ENCODE data around the gene ARHGAP40. TPM values are rescaled to one million over a fixed set of nuclear protein-coding genes. Genes with fewer than 3 reads are reported as not detected.

The ARHGAP40 gene
- total and polyA plus RNA-seq, 2 of the 8 experiments (the other 6 are each of a cell fraction or from before 2014, with no cell fraction given) = 0.74 to 1.4 TPM

- H3K4me3 ChIP-seq (ENCODE audit: extremely low read depth in 1 of 4, insufficient read depth in 2 of 4, low read depth in 3 of 4, low read length in 4 of 4) = no peak overlapping the region
- H2BK120ac ChIP-seq (replicated peaks; ENCODE audit: low read depth, low read length) = no peak overlapping the region
- no peak overlapping the region; the same call in 1 of the 2 replicates for H4K8ac ChIP-seq (ENCODE audit: extremely low read depth, insufficient read depth, low read length)
- FAIRE-seq (no peak), DNase-seq (ENCODE audit: low read depth in 1 of 2, low spot score in 2 of 2) (no peak)
- ChIA-PET POLR2A (ENCODE audit: partially characterized antibody) (no interaction called here), CTCF (ENCODE audit: partially characterized antibody) (interaction anchor here (1.4 kb wide), 1 partner anchor 18 kb away, joined by 3 read pairs; no protein-coding TSS in a partner anchor)
- no peak overlapping the region for H3K4ac ChIP-seq (replicated peaks; ENCODE audit: insufficient read length, low read depth, low read length)
- no peak overlapping the region for H3K4me2 ChIP-seq (ENCODE audit: insufficient read depth in 1 of 2, low read depth in 2 of 2, low read length in 2 of 2)
- H3K9ac ChIP-seq (replicated peaks in 1 of 4; ENCODE audit: extremely low read depth in 1 of 4, low read depth in 3 of 4, low read length in 3 of 4) = no peak overlapping the region
- H4K91ac ChIP-seq (replicated peaks; ENCODE audit: insufficient read length, low read length) = no peak overlapping the region
- H3K79me1 ChIP-seq (ENCODE audit: low read depth, low read length) = no peaks in the 10 kb centered on the region
- no peak overlapping the region for H2AK5ac ChIP-seq (ENCODE audit: low read depth, low read length)
- H3K18ac ChIP-seq (ENCODE audit: extremely low read depth, low read length) = no peak overlapping the region
- peaks cover 0 to 2% of the 10 kb centered on the region in 2 experiments for H4K20me1 ChIP-seq (replicated peaks in 1 of 2; ENCODE audit: control insufficient read depth in 1 of 2, insufficient read depth in 2 of 2, low read length in 2 of 2)
- no peaks in the 10 kb centered on the region; a peak in 1 of 4 replicates for H3K79me2 ChIP-seq (ENCODE audit: control insufficient read depth in 1 of 2, insufficient read depth in 2 of 2, low read length in 2 of 2)
- H3K9me3 ChIP-seq (ENCODE audit: insufficient read depth in 2 of 2, low read depth in 1 of 2, low read length in 1 of 2) = no peaks in the 10 kb centered on the region
- peaks cover under 1 to 10% (median 5%) of the 10 kb centered on the region in 4 experiments; a peak in 5 of 7 replicates for H3K4me1 ChIP-seq (replicated peaks in 1 of 4; ENCODE audit: control insufficient read depth in 3 of 4, insufficient read depth in 4 of 4, low read length in 3 of 4)
- peaks cover 3 to 38% (median 18%) of the 10 kb centered on the region in 4 experiments for H3K27me3 ChIP-seq (replicated peaks in 1 of 4; ENCODE audit: control insufficient read depth in 3 of 4, extremely low read depth in 1 of 4, insufficient read depth in 3 of 4, low read length in 3 of 4)
- H3K56ac ChIP-seq (replicated peaks; ENCODE audit: insufficient read length, low read depth, low read length) = no peak overlapping the region
- no peak overlapping the region for H4K5ac ChIP-seq (ENCODE audit: insufficient read length, low read depth, low read length)
- no peak for TF ChIP-seq SAP30 (IDR thresholded peaks at IDR 0.05; ENCODE audit: insufficient read depth, insufficient replicate concordance, low read length)
- TF ChIP-seq SIRT6 (IDR thresholded peaks at IDR 0.05; ENCODE audit: low read length) = no peak
- no peak for TF ChIP-seq JUN (IDR thresholded peaks at IDR 0.05; ENCODE audit: low read depth, low read length)
- no peak for TF ChIP-seq SP2 (IDR thresholded peaks at IDR 0.05; ENCODE audit: low read length)
- no peak for TF ChIP-seq RBBP5 (IDR thresholded peaks at IDR 0.05; ENCODE audit: borderline replicate concordance, low read depth, low read length)
- TF ChIP-seq SP4 (IDR thresholded peaks at IDR 0.05; ENCODE audit: low read length) = no peak
- TF ChIP-seq CBX8 (IDR thresholded peaks at IDR 0.05; ENCODE audit: borderline replicate concordance, low read depth, low read length) = no peak
- H3K27ac ChIP-seq (ENCODE audit: low read depth, low read length) = no peak overlapping the region
- H3K14ac ChIP-seq (ENCODE audit: insufficient read length) = no peak overlapping the region
- H2BK12ac ChIP-seq (ENCODE audit: low read depth, low read length) = no peak overlapping the region
- peaks cover 6% of the 10 kb centered on the region for H3K23me2 ChIP-seq (ENCODE audit: low read depth, low read length)
- H3K23ac ChIP-seq (ENCODE audit: insufficient read length) = no peak overlapping the region
- no peak overlapping the region for H2BK5ac ChIP-seq (ENCODE audit: low read depth, low read length)
- no peaks in the 10 kb centered on the region for H3K36me3 ChIP-seq (ENCODE audit: control insufficient read depth in 2 of 4, insufficient read depth in 4 of 4, low read length in 3 of 4)
- 86% methylated on average over 5 of the region's 5 CpGs; no CpG with 5 or more reads in 1 of the 2 experiments for WGBS, 2 experiments (ENCODE audit: extremely low coverage in 1 of 2, insufficient coverage in 1 of 2, insufficient read length in 1 of 2, insufficient replicate concordance in 2 of 2, low coverage in 1 of 2, low lambda C conversion rate in 2 of 2, missing lambda C conversion rate in 1 of 2)
- H2AFZ ChIP-seq (ENCODE audit: low read length) = no peak overlapping the region
- no peak overlapping the region for H2BK20ac ChIP-seq (ENCODE audit: low read length)
- no peak overlapping the region for H2BK15ac ChIP-seq (ENCODE audit: low read length)
Measured at GRCh38 chr20:38676576-38676975, 75.0 kb downstream of the ARHGAP40 start.

Measured in H1 (cell line).